Endometrial microvascular endothelial cells (primary cell): ENCODE results near the gene HDGFL2. TPM values are rescaled to one million over a fixed set of nuclear protein-coding genes. Genes with fewer than 3 reads are reported as not detected.

Experiments used
- in situ Hi-C: cut with HindIII; loops from 2 replicates; pipeline ENCODE4 v1.10.0; 2017; ENCODE audit warnings: low sequenced_read_pairs, low pct_unique_long_range_greater_than_20kb; ENCODE audit errors: inconsistent ontology term
- total RNA-seq: library from RNA; depleted of rRNA; stranded (reverse); fragments of >200 nt; gene quantifications from one replicate; pipeline ENCODE4 v1.2.3, GENCODE V29; 2015; ENCODE audit errors: inconsistent ontology term

Gene HDGFL2
- total RNA-seq, result 66.1 TPM

GRCh38 chr19:4472174-4472974 lies at the start of gene HDGFL2:
HDGFL2 (plus strand) TSS chr19:4472297; CDS start chr19:4472351, 54 bp downstream.
- in situ Hi-C loops, result no loop called here

DNA sequence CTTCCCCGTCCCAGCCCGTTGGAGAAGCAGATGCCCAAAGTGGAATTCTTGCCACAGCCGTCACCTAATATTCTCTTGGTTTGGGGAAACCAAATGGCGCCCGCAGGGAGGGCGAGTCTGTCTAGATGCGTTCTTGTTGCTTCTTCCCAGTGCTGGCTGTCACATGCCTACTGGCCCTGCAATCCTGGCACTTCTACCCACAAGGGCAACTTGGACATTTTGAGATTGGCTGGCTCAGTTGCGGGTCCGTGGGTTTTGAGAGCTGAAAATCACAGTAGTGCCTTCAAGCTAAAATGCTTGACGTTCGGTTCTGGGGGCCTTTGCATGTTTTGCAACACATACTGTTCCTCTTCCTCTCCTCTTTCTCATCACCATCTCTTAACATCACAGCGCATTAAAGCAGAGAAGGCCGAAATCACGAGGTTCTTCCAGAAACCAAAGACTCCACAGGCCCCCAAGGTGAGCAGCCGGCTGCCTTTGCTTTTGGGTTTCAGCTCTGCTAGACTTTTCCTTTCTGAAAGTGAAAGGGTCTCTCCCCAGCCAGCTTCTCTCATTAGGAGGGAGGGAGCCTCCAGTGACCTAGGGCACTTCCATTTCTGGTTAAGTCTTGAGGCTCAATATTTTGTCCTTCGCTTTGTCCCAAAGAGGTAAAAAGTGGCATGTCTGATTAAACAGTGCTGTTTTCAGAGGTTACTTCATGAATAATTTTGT lies 48.5 kb upstream of the HDGFL2 start:
- in situ Hi-C loops, result no loop called here

- in situ Hi-C loops, result no loop called here
Measured at GRCh38 chr19:4425537-4425936, 46.6 kb upstream of the HDGFL2 start.

DNA sequence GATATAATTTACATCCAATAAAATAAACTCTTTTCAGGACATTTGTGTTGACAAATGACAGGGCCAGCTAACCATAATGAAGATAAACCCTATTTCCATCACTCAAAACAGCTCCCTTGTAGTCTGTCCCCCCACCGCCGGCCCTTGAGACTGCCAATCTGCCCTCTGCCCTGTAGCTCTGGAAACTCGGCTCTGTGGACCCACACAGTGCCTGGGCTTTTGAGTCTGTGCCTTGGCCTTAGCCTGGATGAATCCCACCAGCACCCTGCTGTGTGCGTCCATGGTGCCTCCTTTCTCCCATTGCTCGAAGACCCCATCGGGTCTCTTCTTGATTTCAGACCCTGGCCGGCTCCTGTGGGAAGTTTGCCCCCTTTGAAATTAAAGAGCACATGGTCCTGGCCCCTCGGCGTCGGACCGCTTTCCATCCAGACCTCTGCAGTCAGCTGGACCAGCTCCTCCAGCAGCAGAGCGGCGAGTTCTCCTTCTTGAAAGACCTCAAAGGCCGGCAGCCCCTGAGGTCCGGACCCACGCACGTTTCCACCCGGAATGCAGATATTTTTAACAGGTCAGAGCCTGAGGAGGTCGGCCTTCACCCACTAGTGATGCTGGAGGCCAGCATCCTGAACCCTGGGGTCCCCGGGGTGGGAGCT lies 43.6 kb upstream of the HDGFL2 start:
- in situ Hi-C loops, result no loop called here

- in situ Hi-C loops, result no loop called here
Measured at GRCh38 chr19:4429256-4429655, 42.8 kb upstream of the HDGFL2 start.

DNA sequence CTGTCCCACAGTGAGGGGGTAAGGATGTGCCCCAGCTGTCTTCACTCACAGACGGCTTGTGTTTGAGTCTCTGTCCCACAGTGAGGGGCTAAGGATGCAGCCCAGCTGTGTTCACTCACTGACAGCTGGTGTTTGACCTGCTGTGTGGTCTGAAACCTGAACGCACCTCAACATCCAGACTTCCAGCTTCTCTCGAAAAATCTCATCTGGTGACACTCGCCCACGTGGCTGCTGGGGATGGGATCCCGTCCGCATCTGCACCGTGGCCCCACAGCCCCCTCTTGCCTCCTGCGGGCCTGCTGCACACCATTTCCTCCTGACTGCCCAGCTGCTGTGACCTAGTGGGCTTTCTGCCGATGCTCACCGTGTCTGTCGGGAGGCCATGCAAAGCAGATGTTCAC lies 42.3 kb upstream of the HDGFL2 start:
- in situ Hi-C loops, result no loop called here

GRCh38 chr19:4430760-4431159 lies 41.3 kb upstream of the HDGFL2 start:
- in situ Hi-C loops, result no loop called here

GRCh38 chr19:4431296-4431695 lies 40.8 kb upstream of the HDGFL2 start:
- in situ Hi-C loops, result no loop called here

GRCh38 chr19:4431808-4432674 lies 40.1 kb upstream of the HDGFL2 start:
- in situ Hi-C loops, result no loop called here

DNA sequence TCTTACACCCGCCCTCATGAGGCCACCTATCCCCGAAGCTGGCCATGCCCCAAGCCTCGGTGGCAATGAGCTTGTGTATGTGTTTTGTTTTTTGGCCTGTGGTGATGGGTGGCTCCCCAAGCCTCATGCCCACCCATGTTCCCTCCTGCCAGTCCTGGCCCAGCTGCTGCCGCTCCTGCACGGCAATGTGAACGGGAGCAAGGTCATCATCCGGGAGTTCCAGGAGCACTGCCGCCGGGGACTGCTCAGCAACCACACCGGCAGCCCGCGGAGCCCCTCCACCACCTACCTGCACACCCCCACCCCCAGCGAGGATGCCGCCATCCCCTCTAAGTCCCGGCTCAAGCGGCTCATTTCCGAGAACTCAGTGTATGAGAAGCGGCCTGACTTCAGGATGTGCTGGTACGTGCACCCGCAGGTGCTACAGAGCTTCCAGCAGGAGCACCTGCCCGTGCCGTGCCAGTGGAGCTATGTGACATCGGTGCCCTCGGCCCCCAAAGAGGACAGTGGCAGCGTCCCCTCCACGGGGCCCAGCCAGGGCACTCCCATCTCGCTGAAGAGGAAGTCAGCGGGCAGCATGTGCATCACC lies 39.1 kb upstream of the HDGFL2 start:
- in situ Hi-C loops, result no loop called here

DNA sequence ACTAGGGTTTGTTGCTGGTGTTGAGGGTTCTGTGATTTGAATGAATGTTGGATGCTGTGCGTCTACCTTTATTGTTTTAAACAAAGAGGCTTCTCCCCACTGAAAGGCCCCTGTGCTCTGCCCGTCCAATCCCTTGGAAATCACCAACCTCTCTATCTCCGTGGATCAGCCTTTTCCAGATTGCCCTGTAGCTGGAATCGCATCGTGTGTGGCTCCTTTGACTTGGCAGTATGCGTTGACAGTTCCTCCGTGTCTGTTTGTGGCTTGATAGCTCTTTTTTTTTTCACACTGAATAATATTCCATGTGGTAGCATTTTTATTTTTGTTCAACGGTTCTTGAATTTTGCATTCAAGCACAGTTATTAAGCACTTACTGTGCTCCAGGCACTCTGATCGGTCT lies 37.7 kb upstream of the HDGFL2 start:
- in situ Hi-C loops, result no loop called here

DNA sequence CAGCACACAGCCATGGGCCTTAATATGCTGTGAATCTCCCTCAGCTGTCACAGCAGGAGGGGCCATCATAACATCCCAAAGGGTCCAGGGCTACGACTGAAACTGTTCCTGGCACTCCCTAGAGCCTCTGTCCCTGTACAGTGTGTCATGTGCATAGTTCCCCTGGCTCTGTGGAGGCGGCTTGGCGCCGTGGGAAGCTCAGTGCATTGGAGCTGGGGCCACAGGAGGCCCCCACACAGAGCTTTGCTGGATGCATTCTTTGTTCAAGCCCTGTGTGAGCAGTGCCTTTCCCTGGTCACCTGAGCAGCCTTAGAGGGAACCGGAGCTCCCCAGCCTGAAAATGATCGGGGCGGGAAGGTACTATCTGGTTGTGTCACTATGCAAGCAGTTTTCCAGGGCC lies 35.9 kb upstream of the HDGFL2 start:
- in situ Hi-C loops, result no loop called here

- in situ Hi-C loops, result no loop called here
Measured at GRCh38 chr19:4437103-4437502, 35.0 kb upstream of the HDGFL2 start.

DNA sequence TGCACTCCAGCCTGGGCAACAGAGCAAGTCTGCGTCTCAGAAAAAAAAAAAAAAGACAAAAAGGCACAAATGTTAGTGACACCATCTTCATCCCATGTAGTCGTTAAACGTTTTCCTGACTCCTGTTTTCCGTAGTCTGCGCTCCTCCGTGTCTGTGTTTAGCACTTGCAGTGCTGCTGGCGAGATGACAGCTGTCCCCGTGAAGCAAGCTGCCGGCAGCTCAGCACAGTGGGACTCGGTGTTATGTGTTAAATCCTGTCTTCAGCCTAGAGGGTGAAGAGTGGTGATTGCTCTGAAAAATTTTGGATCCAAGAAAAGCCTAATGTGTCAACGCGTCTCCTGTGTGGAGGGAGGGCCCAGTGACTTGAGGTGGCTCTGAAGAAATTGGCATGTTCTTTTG lies 32.9 kb upstream of the HDGFL2 start:
- in situ Hi-C loops, result no loop called here

- in situ Hi-C loops, result no loop called here
Measured at GRCh38 chr19:4441994-4442818, 29.9 kb upstream of the HDGFL2 start.

DNA sequence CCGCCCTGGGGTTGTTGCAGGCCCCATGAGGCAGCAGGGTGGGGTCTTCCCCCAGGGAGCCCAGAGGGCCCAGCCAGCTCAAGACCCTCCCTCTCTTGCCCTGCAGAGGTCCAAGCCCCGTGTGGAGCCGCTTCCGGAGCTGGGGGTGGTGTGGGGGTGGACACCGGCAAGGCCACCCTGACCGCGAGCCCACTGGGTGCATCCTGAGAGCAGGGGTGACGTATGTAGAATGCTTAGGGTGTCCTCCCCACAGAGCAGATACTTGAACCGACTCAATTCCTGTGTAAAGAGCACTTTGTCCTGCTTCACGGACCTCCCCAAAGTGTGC lies 29.3 kb upstream of the HDGFL2 start:
- in situ Hi-C loops, result no loop called here

- in situ Hi-C loops, result no loop called here
Measured at GRCh38 chr19:4443188-4443587, 28.9 kb upstream of the HDGFL2 start.
